SIG-M5 (cell line): ENCODE measurements around the gene FGR.
"Not testable (repeated sequence)": the region's sequence is repeated elsewhere in the genome, so short reads cannot be mapped to it uniquely, and the experiment has no call there.

Experiments
- DNase-seq: peaks from one replicate; lab custom pipeline; 2025; lab: John Stamatoyannopoulos, UW

The FGR gene

GRCh38 chr1:27634985-27635367 lies at the start of gene FGR:
Gene FGR (minus strand): TSS chr1:27635185. CDS start chr1:27623916, 11,269 bp downstream.
- DNase-seq = no peak

GRCh38 chr1:27684176-27684575 lies 49.2 kb upstream of the FGR start:
- DNase-seq = no peak

- no peak for DNase-seq
Measured at GRCh38 chr1:27682351-27682944, 47.5 kb upstream of the FGR start.

- DNase-seq = not testable (repeated sequence)
Measured at GRCh38 chr1:27681580-27681979, 46.6 kb upstream of the FGR start.

GRCh38 chr1:27680225-27680791 lies 45.3 kb upstream of the FGR start:
- not testable (repeated sequence) for DNase-seq

GRCh38 chr1:27678747-27679146 lies 43.8 kb upstream of the FGR start:
- no peak for DNase-seq

- DNase-seq = no peak
Measured at GRCh38 chr1:27676410-27676809, 41.4 kb upstream of the FGR start.

- DNase-seq = no peak
Measured at GRCh38 chr1:27672750-27673112, 37.7 kb upstream of the FGR start.

- DNase-seq = no peak
Measured at GRCh38 chr1:27671964-27672749, 37.2 kb upstream of the FGR start, which contains the start of gene IFI6. Gene IFI6 (minus strand): TSS chr1:27672192. CDS start chr1:27669314, 2,878 bp downstream.

- no peak for DNase-seq
Measured at GRCh38 chr1:27669876-27670275, 34.9 kb upstream of the FGR start.

GRCh38 chr1:27668808-27669723 lies 34.1 kb upstream of the FGR start:
- no peak for DNase-seq

- no peak for DNase-seq
Measured at GRCh38 chr1:27668121-27668807, 33.3 kb upstream of the FGR start.

- DNase-seq = no peak
Measured at GRCh38 chr1:27666791-27667254, 31.8 kb upstream of the FGR start.

GRCh38 chr1:27666294-27666693 lies 31.3 kb upstream of the FGR start:
- DNase-seq = no peak

GRCh38 chr1:27665016-27665651 lies 30.1 kb upstream of the FGR start:
- DNase-seq = no peak

GRCh38 chr1:27664291-27664690 lies 29.3 kb upstream of the FGR start:
- DNase-seq = no peak

GRCh38 chr1:27662707-27663393 lies 27.9 kb upstream of the FGR start:
- DNase-seq = no peak

- no peak for DNase-seq
Measured at GRCh38 chr1:27662261-27662660, 27.3 kb upstream of the FGR start.

- DNase-seq = no peak
Measured at GRCh38 chr1:27661412-27662075, 26.6 kb upstream of the FGR start.

GRCh38 chr1:27660300-27660835 lies 25.4 kb upstream of the FGR start:
- DNase-seq = no peak
